Kidney (tissue), 14 donors: ENCODE measurements around the gene RBMS1. TPM values are rescaled to one million over a fixed set of nuclear protein-coding genes. Genes with fewer than 3 reads are reported as not detected.
A peak's percentile ranks its signal among the peaks of the same experiment; 100 is the strongest.

Experiments used
- DNase-seq, 5 donors: peaks; one replicate each; pipeline ENCODE4 v3.0.0-alpha.2; 2013 to 2020
- FAIRE-seq: peaks from 2 replicates; lab custom pipeline; 2012; peaks lifted over from hg19 to GRCh38; lab: Jason Lieb, UNC
- H3K27ac ChIP-seq, 2 donors: one replicate each; pipeline ENCODE4 v1.7.0; 2013; ENCODE audit warnings: low read depth in 2 of 2, low read length in 2 of 2, inconsistent platforms in 1 of 2
- H3K27me3 ChIP-seq: one replicate; pipeline ENCODE4 v1.7.1; 2013; ENCODE audit warnings: low read length, inconsistent platforms; ENCODE audit not compliant: control insufficient read depth, insufficient read depth
- H3K36me3 ChIP-seq, 3 donors: one replicate each; pipeline versions ENCODE4 v1.7.0 to v1.7.1; 2013; ENCODE audit warnings: low read length in 3 of 3, control low read depth in 1 of 3, inconsistent platforms in 1 of 3; ENCODE audit not compliant: insufficient read depth in 3 of 3, control insufficient read depth in 2 of 3
- H3K4me1 ChIP-seq, 3 donors: one replicate each; pipeline versions ENCODE4 v1.7.0 to v1.7.1; 2013; ENCODE audit warnings: low read length in 3 of 3, inconsistent platforms in 1 of 3, low read depth in 1 of 3; ENCODE audit not compliant: control insufficient read depth in 2 of 3, insufficient read depth in 2 of 3
- H3K4me3 ChIP-seq, 3 donors: one replicate each; pipeline versions ENCODE4 v1.7.0 to v1.8.1; 2013; ENCODE audit warnings: low read length in 3 of 3, control low read depth in 1 of 3, inconsistent platforms in 1 of 3
- H3K9ac ChIP-seq, 3 donors: one replicate each; pipeline versions ENCODE4 v1.7.0 to v1.7.1; 2013; ENCODE audit warnings: low read length in 3 of 3, control low read depth in 1 of 3, inconsistent platforms in 1 of 3
- H3K9me3 ChIP-seq, 3 donors: one replicate each; pipeline versions ENCODE4 v1.7.0 to v1.7.1; 2013; ENCODE audit warnings: low read length in 3 of 3, control low read depth in 1 of 3, inconsistent platforms in 1 of 3; ENCODE audit not compliant: control insufficient read depth in 2 of 3, insufficient read depth in 1 of 3
- CTCF ChIP-seq: IDR thresholded peaks from 3 replicates; pipeline ENCODE4 v1.5.1; 2012; ENCODE audit warnings: mild to moderate bottlenecking, moderate library complexity, borderline replicate concordance; ENCODE audit not compliant: insufficient read depth; ENCODE audit errors: extremely low read depth
- intact Hi-C: fragments of 100-400 bp; cut with DNase I; formaldehyde crosslinking; loops from one replicate; pipeline ENCODE4 v1.11.1; 2022
- polyA plus RNA-seq: library from polyadenylated mRNA; stranded (reverse); fragments of 350-450 nt; fragmentation: Illumina TruSeq; extraction: RNeasy Lipid Tissue Mini Kit (QIAGEN cat#74804); gene quantifications from one replicate; pipeline ENCODE4 v1.2.3, GENCODE V29; 2014; ENCODE audit warnings: low read depth, low replicate concordance; ENCODE audit not compliant: insufficient read depth
- total RNA-seq: library from RNA; stranded (reverse); fragmentation: NEBNext Ultra II Directional; extraction: Animal tissue kit (Norgen Biotek cat#: 25700); gene quantifications from one replicate; pipeline ENCODE4 v1.2.1, GENCODE V29; 2021
- donor health status: control.
- donor health status: control.
- donor health status: control.
- donor health status: control.
- donor health status: control.
- donor health status: DM: yes; HTN: yes; CAD: no.
- donor health status: Normal renal cell carcinoma (clear cell type).

The RBMS1 gene
- total and polyA plus RNA-seq, 2 donors from 2014 or later, result 25.6 to 94.8 TPM

DNA sequence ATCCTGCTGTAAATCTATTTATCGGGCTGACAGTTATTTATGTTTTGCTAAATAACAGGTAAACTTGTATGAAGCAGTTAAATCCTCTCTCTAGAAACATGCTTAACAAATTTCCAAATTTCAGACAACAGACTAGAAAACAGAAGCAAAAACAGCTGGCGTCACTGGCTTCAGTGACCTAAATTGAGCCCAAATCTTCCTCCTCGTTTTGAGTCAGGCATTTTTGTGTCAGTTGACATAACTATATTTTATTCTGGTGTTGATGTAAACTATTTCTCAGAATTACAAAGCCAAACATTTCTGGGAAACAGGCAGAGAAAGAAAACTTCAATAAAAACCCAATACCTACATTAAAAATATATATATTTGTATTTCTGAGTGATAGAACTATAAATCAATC lies 21.7 kb downstream of the RBMS1 start:
- Histone ChIP-seq H3K27ac (no peak overlapping the region), H3K9me3 (no peaks in the 10 kb centered on the region), H3K9ac (no peak overlapping the region), H3K27me3 (no peaks in the 10 kb centered on the region), H3K4me1 (peaks cover 0 to 8% (median 6%) of the 10 kb centered on the region in 3 donors), H3K4me3 (no peak overlapping the region), H3K36me3 (no peaks in the 10 kb centered on the region)
- intact Hi-C loops, result no loop called here
- FAIRE-seq (no peak), DNase-seq (peak in 1 of 5 donors; percentile 33)
- TF ChIP-seq CTCF, result no peak

DNA sequence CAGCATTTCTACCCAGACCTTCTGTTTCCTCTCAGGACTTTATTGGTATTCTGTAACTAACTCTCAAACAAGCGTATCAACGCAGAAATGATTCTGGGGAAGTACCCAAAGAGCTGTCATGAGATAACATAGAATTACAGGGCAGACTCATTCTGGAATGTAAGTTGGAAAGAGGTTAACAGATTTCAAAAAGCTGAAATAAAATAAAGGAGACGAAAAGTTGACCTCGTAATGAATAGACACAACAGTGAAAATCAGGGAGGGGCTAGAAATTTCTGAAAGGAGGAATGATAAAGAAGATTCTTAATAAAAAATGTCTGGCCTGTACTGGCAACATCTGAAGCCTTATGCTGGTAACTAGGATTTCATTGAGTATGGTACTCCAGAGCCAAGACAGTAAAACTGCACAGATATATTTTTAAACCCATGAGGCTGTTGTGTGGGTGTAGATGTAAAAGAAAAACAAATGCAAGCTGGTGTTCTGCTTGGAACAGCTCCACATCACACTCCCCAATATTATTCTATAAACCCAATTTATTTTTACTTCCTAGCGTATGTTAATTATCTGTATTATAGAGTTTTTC lies 23.9 kb downstream of the RBMS1 start:
- Histone ChIP-seq H3K9me3 (no peaks in the 10 kb centered on the region), H3K4me3 (no peak overlapping the region), H3K36me3 (no peaks in the 10 kb centered on the region), H3K9ac (no peak overlapping the region), H3K4me1 (peaks cover 0 to 11% (median 3%) of the 10 kb centered on the region in 3 donors), H3K27me3 (no peaks in the 10 kb centered on the region), H3K27ac (no peak overlapping the region)
- no peak for TF ChIP-seq CTCF
- DNase-seq, result no peak
- intact Hi-C loops, result no loop called here
- no peak for FAIRE-seq

DNA sequence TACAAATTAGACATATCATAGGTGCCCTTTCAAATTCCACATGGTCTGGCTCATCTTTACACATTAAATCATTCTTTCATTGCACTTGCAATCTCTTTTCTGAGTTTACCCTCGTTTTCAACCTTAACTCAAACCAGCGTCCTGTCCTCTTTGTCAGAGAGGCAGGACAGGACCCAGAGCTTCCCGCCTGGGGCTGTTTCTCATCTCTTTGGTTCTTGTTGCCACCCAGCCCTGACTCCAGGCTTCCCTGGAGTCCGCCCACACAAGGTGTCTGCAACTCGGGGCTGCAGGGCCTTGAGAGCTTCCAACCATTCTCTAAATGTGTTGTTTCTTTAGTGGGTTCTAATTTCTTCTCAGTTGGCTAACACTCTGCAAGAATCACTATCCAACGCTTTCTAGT lies 24.4 kb downstream of the RBMS1 start:
- Histone ChIP-seq H3K36me3 (no peaks in the 10 kb centered on the region), H3K4me3 (no peak overlapping the region), H3K9ac (no peak overlapping the region), H3K27me3 (no peaks in the 10 kb centered on the region), H3K27ac (no peak overlapping the region), H3K4me1 (peaks cover 0 to 11% (median 3%) of the 10 kb centered on the region in 3 donors), H3K9me3 (no peaks in the 10 kb centered on the region)
- TF ChIP-seq CTCF, result no peak
- no peak for FAIRE-seq
- intact Hi-C loops, result no loop called here
- DNase-seq, result no peak

DNA sequence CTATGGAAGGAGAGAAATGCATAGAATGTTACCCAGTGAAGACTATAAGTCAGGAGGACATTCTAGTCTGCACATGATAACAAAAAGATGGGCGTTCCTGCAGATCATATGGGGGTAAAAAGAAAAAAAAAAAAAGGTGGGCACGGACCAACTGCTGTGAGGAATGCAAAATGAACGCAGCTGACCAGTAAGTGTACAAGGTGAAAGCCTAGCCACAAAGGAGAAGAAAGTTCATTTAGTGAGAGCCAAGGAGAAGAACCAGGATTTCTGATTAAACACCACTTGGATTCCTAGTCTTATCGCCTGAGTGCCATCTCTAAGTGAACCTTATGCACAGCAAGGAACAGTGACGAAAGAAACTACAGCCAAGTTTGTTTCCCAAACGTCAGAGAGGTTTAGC lies 26.5 kb downstream of the RBMS1 start:
- no peak overlapping the region for H3K4me3 ChIP-seq
- no peak overlapping the region for H3K27ac ChIP-seq
- no peak overlapping the region for H3K9ac ChIP-seq
- intact Hi-C loops, result no loop called here
- DNase-seq, result no peak
- no peaks in the 10 kb centered on the region for H3K36me3 ChIP-seq
- H3K9me3 ChIP-seq, result no peaks in the 10 kb centered on the region
- no peak for TF ChIP-seq CTCF
- FAIRE-seq, result no peak
- no peaks in the 10 kb centered on the region for H3K27me3 ChIP-seq
- H3K4me1 ChIP-seq, result peaks cover 0 to 11% (median 3%) of the 10 kb centered on the region in 3 donors
